HepG2 (cell line): ENCODE results near the gene C2orf80. TPM values are rescaled to one million over a fixed set of nuclear protein-coding genes. Genes with fewer than 3 reads are reported as not detected.

ENCODE experiments used
- ATAC-seq: fragments of 200-7000 bp; cut with Tn5 transposase; 3 replicates; pipeline ENCODE4 v1.9.1; 2020; ENCODE audit warnings: mild to moderate bottlenecking, moderate library complexity
- BruUV-seq: library from RNA; stranded (reverse); fragments of 400-500 nt; replicated peaks from 2 replicates; lab custom pipeline; 2021; lab: Mats Ljungman, UMichigan
- CTCF ChIA-PET: fragments of 300-600 bp; formaldehyde crosslinking; extraction: SDS; loops from one replicate; lab custom pipeline; 2021; ENCODE audit warnings: low total read pairs, inconsistent platforms, low intra/inter-chr PET ratio; lab: Yijun Ruan, JAX
- POLR2A ChIA-PET: fragments of 350-600 bp; sonication (Branson Sonifier 250); formaldehyde crosslinking; loops from one replicate; lab custom pipeline; 2020; ENCODE audit warnings: antibody characterized with exemption, inconsistent platforms; lab: Yijun Ruan, JAX
- DNase-seq: peaks from one replicate; pipeline ENCODE4 v3.0.0-alpha.2; 2015; ENCODE audit warnings: low spot score
- FAIRE-seq: peaks from 3 replicates; lab custom pipeline; 2011; peaks lifted over from hg19 to GRCh38; lab: Jason Lieb, UNC
- H2AFZ ChIP-seq: one replicate; pipeline ENCODE4 v1.6.1; 2011; ENCODE audit warnings: low read length, inconsistent platforms
- H3K27ac ChIP-seq: fragments of 300-600 bp; 3 replicates; pipeline ENCODE4 v1.8.0; 2011; ENCODE audit warnings: mixed run types, mild to moderate bottlenecking, mixed read lengths, low read length, inconsistent platforms; ENCODE audit not compliant: insufficient read depth; ENCODE audit errors: extremely low read length
- H3K27me3 ChIP-seq, 2 experiments: fragments of 200-600 bp in 1 of 2; 2 replicates in 1 of 2; 3 replicates in 1 of 2; pipeline versions ENCODE4 v1.6.0 to v1.8.0; 2011; ENCODE audit warnings: low read length in 2 of 2, mild to moderate bottlenecking in 2 of 2, moderate library complexity in 2 of 2, inconsistent platforms in 1 of 2; ENCODE audit not compliant: insufficient read depth in 2 of 2, control insufficient read depth in 1 of 2
- H3K36me3 ChIP-seq, 2 experiments: fragments of 200-600 bp in 1 of 2; replicated peaks in 1 of 2; 2 replicates in 1 of 2; 3 replicates in 1 of 2; pipeline versions ENCODE4 v1.5.1 to v1.8.0; 2011; ENCODE audit warnings: low read length in 2 of 2, inconsistent platforms in 1 of 2; ENCODE audit not compliant: insufficient read depth in 2 of 2, control insufficient read depth in 1 of 2
- H3K4me1 ChIP-seq: 2 replicates; pipeline ENCODE4 v1.5.1; 2012; ENCODE audit warnings: low read length, inconsistent platforms; ENCODE audit not compliant: insufficient read depth
- H3K4me2 ChIP-seq: 2 replicates; pipeline ENCODE4 v1.6.0; 2011; ENCODE audit warnings: low read depth, low read length, inconsistent platforms
- H3K4me3 ChIP-seq, 3 experiments: fragments of 200-600 bp in 1 of 3; sonication (generic), shearing (Covaris generic) in 1 of 3; replicated peaks in 1 of 3; 2 replicates each; pipeline ENCODE4 v1.5.1; 2011 to 2016; ENCODE audit warnings: low read length in 3 of 3, inconsistent platforms in 2 of 3, low read depth in 2 of 3, mild to moderate bottlenecking in 2 of 3, control low read depth in 1 of 3, mixed read lengths in 1 of 3; ENCODE audit not compliant: insufficient read depth in 1 of 3
- H3K79me2 ChIP-seq: one replicate; pipeline ENCODE4 v1.6.1; 2011; ENCODE audit warnings: low read length, inconsistent platforms; ENCODE audit not compliant: insufficient read depth
- H3K9ac ChIP-seq: 2 replicates; pipeline ENCODE4 v1.6.0; 2011; ENCODE audit warnings: mild to moderate bottlenecking, low read depth, low read length, inconsistent platforms; ENCODE audit not compliant: insufficient read depth
- H3K9me3 ChIP-seq: 2 replicates; pipeline ENCODE4 v1.5.1; 2012; ENCODE audit warnings: mild to moderate bottlenecking, low read length
- H4K20me1 ChIP-seq: 2 replicates; pipeline ENCODE4 v1.6.0; 2011; ENCODE audit warnings: inconsistent platforms, mild to moderate bottlenecking, low read length, moderate library complexity; ENCODE audit not compliant: insufficient read depth
- ATM ChIP-seq: fragments of 450-650 bp; IDR thresholded peaks from 2 replicates; pipeline ENCODE4 v1.7.1; 2017; ENCODE audit warnings: mild to moderate bottlenecking, borderline replicate concordance
- ESRRA ChIP-seq: sonication (generic); formaldehyde crosslinking; IDR thresholded peaks from 2 replicates; pipeline ENCODE4 v1.5.1; 2020; ENCODE audit warnings: mild to moderate bottlenecking, low read depth, missing genetic modification reagents
- GMEB2 ChIP-seq: IDR thresholded peaks from 2 replicates; pipeline ENCODE4 v1.6.1; 2016; ENCODE audit warnings: missing biosample characterization, missing genetic modification reagents, low read depth
- HNF1A ChIP-seq, 2 experiments: sonication (generic) in 1 of 2; formaldehyde crosslinking in 1 of 2; IDR thresholded peaks; 2 replicates each; pipeline versions ENCODE4 v1.4.0 to v1.6.1; 2016 to 2020; ENCODE audit warnings: borderline replicate concordance in 1 of 2, low read depth in 1 of 2, mild to moderate bottlenecking in 1 of 2, missing genetic modification reagents in 1 of 2
- NR1H2 ChIP-seq: sonication (generic); formaldehyde crosslinking; IDR thresholded peaks from 2 replicates; pipeline ENCODE4 v1.8.1; 2022; ENCODE audit warnings: low read depth, missing genetic modification reagents, borderline replicate concordance
- RFXAP ChIP-seq: sonication (generic); formaldehyde crosslinking; IDR thresholded peaks from 2 replicates; pipeline ENCODE4 v1.4.0; 2020; ENCODE audit warnings: missing genetic modification reagents, borderline replicate concordance
- SNAPC2 ChIP-seq: sonication (generic); formaldehyde crosslinking; IDR thresholded peaks from 2 replicates; pipeline ENCODE4 v1.8.1; 2022; ENCODE audit warnings: mild to moderate bottlenecking, missing genetic modification reagents
- TRIM22 ChIP-seq: fragments of 450-650 bp; IDR thresholded peaks from 2 replicates; pipeline ENCODE4 v1.6.1; 2017
- U2AF2 ChIP-seq: fragments of 200-400 bp; formaldehyde crosslinking; IDR thresholded peaks from 2 replicates; pipeline ENCODE4 v1.6.1; 2017; ENCODE audit warnings: low read depth, mild to moderate bottlenecking, low read length
- XRCC5 ChIP-seq: fragments of 200-400 bp; formaldehyde crosslinking; optimal IDR thresholded peaks from 2 replicates; pipeline ENCODE3; 2017; ENCODE audit warnings: mild to moderate bottlenecking, low read length
- ZFAT ChIP-seq: sonication (generic); formaldehyde crosslinking; conservative IDR thresholded peaks from 2 replicates; pipeline ENCODE4 v1.8.1; 2023; ENCODE audit warnings: missing genetic modification reagents, inconsistent platforms
- ZNF317 ChIP-seq: sonication (generic); formaldehyde crosslinking; IDR thresholded peaks from 2 replicates; pipeline ENCODE4 v1.5.0; 2020; ENCODE audit warnings: mild to moderate bottlenecking, missing genetic modification reagents
- ZNF614 ChIP-seq: IDR thresholded peaks from 2 replicates; pipeline ENCODE4 v1.6.1; 2018; ENCODE audit warnings: missing biosample characterization, missing genetic modification reagents, inconsistent platforms, borderline replicate concordance
- WGBS: methylation state at CpG from one replicate; pipeline ENCODE4 v1.1.6; 2017; ENCODE audit warnings: low lambda C conversion rate; 5-methylcytosine and 5-hydroxymethylcytosine counted together
- in situ Hi-C: cut with HindIII; loops from 2 replicates; pipeline ENCODE4 v1.10.0; 2017; ENCODE audit warnings: low pct_unique_long_range_greater_than_20kb; ENCODE audit not compliant: extremely low pct_ligation_motif_present
- intact Hi-C: fragments of 100-400 bp; cut with micrococcal nuclease; formaldehyde crosslinking; loops from one replicate; pipeline ENCODE4 v1.10.0; 2022; ENCODE audit not compliant: unreplicated experiment
- polyA plus RNA-seq, 8 experiments: library from polyadenylated mRNA; depleted of rRNA in 3 of 8; stranded (reverse) in 7 of 8; unstranded in 1 of 8; fragments of >200 nt; fragmentation: Illumina TruSeq in 4 of 8; extraction: Trizol in 4 of 8; gene quantifications; 2 replicates each; pipeline versions ENCODE4 v1.2.1 to v1.2.3, GENCODE V29; 2011 to 2016; ENCODE audit warnings: low read depth in 4 of 8, missing spikeins in 1 of 8, mixed read lengths in 1 of 8; ENCODE audit not compliant: insufficient read depth in 1 of 8
- total RNA-seq, 5 experiments: library from RNA; depleted of rRNA; stranded (reverse); fragments of >200 nt; fragmentation: Illumina TruSeq; extraction: Trizol; gene quantifications; 2 replicates each; pipeline ENCODE4 v1.2.3, GENCODE V29; 2016; ENCODE audit warnings: low read depth in 1 of 5

Gene C2orf80
- total and polyA plus RNA-seq, 2 of the 13 experiments (the other 11 are each of a cell fraction or from before 2014, with no cell fraction given) = not detected

GRCh38 chr2:208128136-208128535 is 61.7 kb downstream of the C2orf80 start:
- Histone ChIP-seq H4K20me1 (no peaks in the 10 kb centered on the region), H3K9ac (no peak overlapping the region), H3K4me2 (no peak overlapping the region), H3K4me3 (no peak overlapping the region), H3K27me3 (no peaks in the 10 kb centered on the region), H3K27ac (no peak overlapping the region), H3K4me1 (peaks cover 28% of the 10 kb centered on the region), H3K9me3 (no peaks in the 10 kb centered on the region), H2AFZ (no peak overlapping the region), H3K36me3 (no peaks in the 10 kb centered on the region), H3K79me2 (no peaks in the 10 kb centered on the region)
- intact Hi-C loops = no loop called here
- in situ Hi-C loops = no loop called here
- DNase-seq = no peak
- no TSS peak for BruUV-seq
- WGBS = 86% methylated on average over 12 of the region's 12 CpGs
- ChIA-PET CTCF (no interaction called here), POLR2A (no interaction called here)
- no peak for FAIRE-seq
- no peak for ATAC-seq
- TF ChIP-seq ZNF614 (CRISPR knock-in tag) = no peak
- no peak for TF ChIP-seq NR1H2 (CRISPR knock-in tag)
- no peak for TF ChIP-seq GMEB2 (CRISPR knock-in tag)
- no peak for TF ChIP-seq SNAPC2 (CRISPR knock-in tag)
- TF ChIP-seq HNF1A (IDR thresholded peaks at IDR 0.05; ENCODE audit: low read depth) = no peak
- no peak for TF ChIP-seq HNF1A (CRISPR knock-in tag; IDR thresholded peaks at IDR 0.05; ENCODE audit: borderline replicate concordance)
- TF ChIP-seq U2AF2 = no peak
- TF ChIP-seq RFXAP (CRISPR knock-in tag) = no peak
- TF ChIP-seq ATM = no peak
- TF ChIP-seq ZNF317 (CRISPR knock-in tag) = no peak
- TF ChIP-seq ZFAT (CRISPR knock-in tag) = no peak
- no peak for TF ChIP-seq XRCC5
- TF ChIP-seq ESRRA = no peak
- no peak for TF ChIP-seq TRIM22
